ENCODE data around the gene PLCG2.
"Not testable (repeated sequence)": the region's sequence is repeated elsewhere in the genome, so short reads cannot be mapped to it uniquely, and the experiment has no call there.

Gene PLCG2

GRCh38 chr16:81790277-81790676 is 11.2 kb downstream of the PLCG2 start:
- DNase-seq (ENCODE audit: low read depth in 2 of 2), result no peak

DNA sequence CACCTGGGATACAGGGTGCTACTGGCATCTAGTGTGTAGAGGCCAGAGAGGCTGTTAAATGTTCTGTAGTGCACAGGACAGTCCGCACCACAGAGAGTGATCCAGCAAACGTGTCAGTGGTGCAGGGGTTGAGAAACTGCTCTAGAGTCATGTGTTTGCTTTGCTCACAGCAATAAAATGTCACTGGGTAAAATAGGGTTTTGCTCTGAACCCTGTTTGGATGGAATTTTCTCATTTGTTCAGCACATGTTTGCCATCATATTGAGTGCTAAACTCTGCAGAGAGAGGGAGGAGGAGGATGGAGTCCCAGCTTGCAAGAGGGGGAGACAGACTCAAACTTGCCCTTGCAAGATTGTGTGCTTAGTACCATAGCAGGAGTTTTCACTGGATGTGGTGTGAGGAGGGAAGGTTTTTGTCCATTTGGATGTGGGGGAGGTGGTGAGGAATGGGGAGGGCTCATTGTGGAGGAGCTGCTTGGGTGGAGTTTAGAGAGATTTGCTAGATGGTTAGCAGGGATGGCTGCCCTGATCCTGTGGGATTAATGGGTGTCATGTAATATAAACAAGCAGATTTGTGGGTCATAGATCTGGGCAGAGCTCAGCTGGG is 11.8 kb downstream of the PLCG2 start:
- no peak for DNase-seq (ENCODE audit: low read depth in 2 of 2)

- no peak for DNase-seq (ENCODE audit: low read depth in 2 of 2)
These were observed 13.7 kb downstream of the PLCG2 start for GRCh38 chr16:81792828-81793227.

GRCh38 chr16:81795193-81795592 is 16.1 kb downstream of the PLCG2 start:
- no peak for DNase-seq (ENCODE audit: low read depth in 2 of 2)

DNA sequence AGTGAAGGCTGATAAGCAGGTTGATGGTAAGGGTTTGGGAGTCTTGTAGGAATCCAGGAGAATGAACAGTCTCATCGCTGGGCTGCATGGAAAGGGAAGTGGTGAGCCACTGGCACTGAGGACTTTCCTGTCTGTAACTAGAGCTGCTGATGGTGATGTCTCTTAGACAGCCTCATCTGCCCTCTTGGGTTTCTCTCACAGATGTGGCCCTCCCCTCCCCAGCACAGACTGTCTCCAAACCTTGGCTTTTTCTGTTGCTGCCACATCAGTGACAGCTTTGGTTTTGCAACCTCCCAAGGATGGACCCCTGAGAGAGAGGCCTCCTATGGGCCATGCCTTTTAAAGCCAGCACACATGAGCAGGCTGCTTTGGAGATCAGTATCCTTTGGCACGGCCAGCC is 16.9 kb downstream of the PLCG2 start:
- DNase-seq (ENCODE audit: low read depth in 2 of 2), result no peak

GRCh38 chr16:81796583-81797346 is 17.7 kb downstream of the PLCG2 start:
- no peak for DNase-seq (ENCODE audit: low read depth in 2 of 2)

DNA sequence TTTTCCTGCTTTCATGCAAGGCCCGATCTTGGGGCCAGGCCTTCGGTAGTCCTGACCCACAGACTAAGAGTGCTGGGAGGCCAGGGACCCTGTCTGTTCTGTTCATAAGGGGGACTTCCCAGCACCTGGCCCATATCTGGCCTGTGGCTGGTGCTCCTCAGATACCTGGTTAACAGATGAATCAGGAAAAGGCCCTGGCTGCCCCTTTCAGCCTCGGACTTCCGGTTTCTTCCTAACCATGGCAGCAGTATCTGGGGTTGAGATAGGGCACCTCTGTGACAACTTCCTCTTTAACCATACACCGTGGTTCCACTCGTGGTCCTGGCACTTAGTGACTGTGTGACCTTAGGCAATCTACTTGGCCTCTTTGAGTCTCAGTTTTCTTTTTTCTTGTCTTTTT is 18.4 kb downstream of the PLCG2 start:
- no peak for DNase-seq (ENCODE audit: low read depth in 2 of 2)

- DNase-seq (ENCODE audit: low read depth in 2 of 2), result no peak
These were observed 19.4 kb downstream of the PLCG2 start for GRCh38 chr16:81798311-81799137.

GRCh38 chr16:81799138-81799504 is 20.0 kb downstream of the PLCG2 start:
- no peak for DNase-seq (ENCODE audit: low read depth in 2 of 2)

DNA sequence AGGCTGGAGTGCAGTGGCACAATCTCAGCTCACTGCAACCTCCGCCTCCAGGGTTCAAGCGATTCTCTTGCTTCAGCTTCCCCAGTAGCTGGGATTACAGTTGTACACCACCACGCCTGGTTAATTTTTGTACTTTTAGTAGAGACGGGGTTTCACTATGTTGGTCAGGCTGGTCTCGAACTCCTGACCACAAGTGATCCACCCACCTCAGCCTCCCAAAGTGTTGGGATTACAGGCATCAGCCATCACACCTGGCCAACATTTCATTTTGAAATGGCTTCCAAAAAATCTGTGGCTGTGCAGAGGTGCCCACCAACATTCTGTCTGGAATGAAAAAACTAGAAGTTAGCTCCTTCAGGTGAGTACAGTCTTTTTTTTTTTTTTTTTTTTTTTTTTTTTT is 22.6 kb downstream of the PLCG2 start:
- not testable (repeated sequence) for DNase-seq (ENCODE audit: low read depth in 2 of 2)

DNA sequence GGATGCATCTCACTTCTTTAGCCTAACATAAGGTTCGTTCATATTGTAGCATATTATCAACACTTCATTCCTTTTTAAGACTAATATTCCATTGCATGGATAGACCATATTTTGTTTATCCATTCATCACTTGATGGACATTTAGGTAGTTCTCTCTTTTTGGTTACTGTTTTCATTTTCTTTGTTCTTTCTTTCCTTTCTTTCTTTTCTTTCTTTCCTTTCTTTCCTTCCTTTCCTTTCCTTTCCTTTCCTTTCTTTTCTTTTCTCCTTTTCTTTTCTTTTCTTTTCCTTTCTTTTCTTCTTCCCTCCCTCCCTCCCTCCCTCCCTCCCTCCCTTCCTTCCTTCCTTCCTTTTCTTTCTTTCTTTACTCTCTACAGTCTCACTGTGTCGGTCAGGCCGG is 24.2 kb downstream of the PLCG2 start:
- no peak for DNase-seq (ENCODE audit: low read depth in 2 of 2)

GRCh38 chr16:81804134-81804610 is 25.1 kb downstream of the PLCG2 start:
- DNase-seq (ENCODE audit: low read depth in 2 of 2), result no peak

GRCh38 chr16:81806696-81807095 is 27.6 kb downstream of the PLCG2 start:
- DNase-seq (ENCODE audit: low read depth in 2 of 2), result no peak

DNA sequence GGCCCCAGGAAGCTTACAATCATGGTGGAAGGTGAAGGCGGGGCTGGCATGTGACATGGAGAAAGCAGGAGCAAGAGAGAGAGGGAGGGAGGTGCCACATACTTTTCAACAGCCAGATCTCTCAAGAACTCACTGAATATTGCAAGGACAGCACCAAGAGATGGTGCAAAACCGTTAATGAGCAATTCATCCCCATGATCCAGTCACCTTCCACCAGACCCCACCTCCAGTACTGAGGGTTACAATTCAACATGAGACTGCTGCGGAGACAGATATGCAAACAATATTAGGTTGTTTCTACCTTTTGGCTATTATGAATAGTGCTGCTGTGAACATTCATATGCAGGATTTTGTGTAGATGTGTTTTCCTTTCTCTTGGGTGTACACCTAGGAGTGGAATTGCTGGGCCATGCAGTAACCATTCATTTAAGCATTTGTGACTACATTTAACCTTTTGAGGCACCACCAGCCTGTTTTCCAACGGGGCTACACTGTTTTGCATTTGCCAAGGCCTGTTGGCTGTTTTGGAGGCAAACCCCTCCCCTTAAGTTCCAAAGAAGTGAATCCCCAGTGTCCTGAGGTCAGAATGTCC is 28.8 kb downstream of the PLCG2 start:
- no peak for DNase-seq (ENCODE audit: low read depth in 2 of 2)

DNA sequence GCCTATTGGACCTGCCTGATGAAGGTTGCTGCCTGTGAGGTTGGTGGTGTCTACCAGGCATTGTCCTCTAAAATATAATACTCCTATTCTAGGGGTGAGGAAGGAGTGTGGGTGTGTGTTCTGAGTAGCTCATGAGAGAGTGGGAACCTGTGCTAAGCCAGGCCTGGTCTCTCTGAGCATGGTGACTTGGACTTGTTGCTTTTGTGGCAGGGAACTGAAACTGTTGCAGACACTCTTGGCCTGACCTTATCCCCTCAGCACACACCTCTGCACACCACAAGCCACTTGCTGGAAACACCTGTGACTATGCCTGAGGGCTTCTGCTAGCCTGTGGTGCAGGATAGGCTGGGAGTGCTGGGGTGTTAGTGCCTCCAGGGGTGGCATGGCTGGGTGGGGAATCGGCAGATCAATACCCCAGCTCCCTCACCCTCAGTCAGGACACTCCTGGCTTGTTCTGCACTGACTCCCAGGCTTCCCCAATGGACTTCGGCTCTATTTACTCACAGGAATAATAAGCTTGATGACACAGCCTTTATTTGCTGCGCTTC is 29.9 kb downstream of the PLCG2 start:
- DNase-seq (ENCODE audit: low read depth in 2 of 2), result no peak

GRCh38 chr16:81809567-81809966 is 30.5 kb downstream of the PLCG2 start:
- no peak for DNase-seq (ENCODE audit: low read depth in 2 of 2)

GRCh38 chr16:81810361-81810760 is 31.3 kb downstream of the PLCG2 start:
- no peak for DNase-seq (ENCODE audit: low read depth in 2 of 2)

- DNase-seq (ENCODE audit: low read depth in 2 of 2), result no peak
These were observed 31.9 kb downstream of the PLCG2 start for GRCh38 chr16:81810894-81811538.

GRCh38 chr16:81813648-81814047 is 34.6 kb downstream of the PLCG2 start:
- no peak for DNase-seq (ENCODE audit: low read depth in 2 of 2)

- DNase-seq (ENCODE audit: low read depth in 2 of 2), result no peak
These were observed 35.8 kb downstream of the PLCG2 start for GRCh38 chr16:81814751-81815428.

- no peak for DNase-seq (ENCODE audit: low read depth in 2 of 2)
These were observed 36.3 kb downstream of the PLCG2 start for GRCh38 chr16:81815429-81815766.

Measured in stimulated activated CD8-positive, alpha-beta memory T cell treated with anti-CD3 and anti-CD28 coated beads, Interleukin-15, amount 100 ng/mL, for 4 hours (primary cell).